GM23248 (cell line): ENCODE measurements around the gene PHLDA3.

Experiments
- EZH2 ChIP-seq: fragments of 200-600 bp; sonication (generic); IDR thresholded peaks from 2 replicates; pipeline ENCODE4 v1.6.1; 2018; ENCODE audit warnings: antibody characterized with exemption, mild to moderate bottlenecking; ENCODE audit not compliant: insufficient read depth, poor library complexity, severe bottlenecking
- EZH2phosphoT487 ChIP-seq: fragments of 200-600 bp; sonication (generic); IDR thresholded peaks from 2 replicates; pipeline ENCODE4 v1.6.1; 2018; ENCODE audit warnings: antibody characterized with exemption, moderate library complexity, mild to moderate bottlenecking, low read depth; ENCODE audit not compliant: insufficient read depth

- TF ChIP-seq EZH2 (no peak), EZH2phosphoT487 (no peak)
These were observed 7.8 kb upstream of the PHLDA3 start for GRCh38 chr1:201476670-201477344.
